Muscle of leg (tissue), 11 donors: Measurements from ENCODE around the gene GPNMB. TPM values are rescaled to one million over a fixed set of nuclear protein-coding genes. Genes with fewer than 3 reads are reported as not detected.
A peak's percentile ranks its signal among the peaks of the same experiment; 100 is the strongest.

ENCODE experiments used
- DNase-seq: peaks from one replicate; pipeline ENCODE4 v3.0.0; 2013
- H3K27ac ChIP-seq: one replicate; pipeline ENCODE4 v1.5.1; 2013; ENCODE audit warnings: mild to moderate bottlenecking, low read length, control low read depth
- H3K27me3 ChIP-seq: one replicate; pipeline ENCODE4 v1.6.1; 2013; ENCODE audit warnings: low read length; ENCODE audit not compliant: control insufficient read depth, insufficient read depth
- H3K36me3 ChIP-seq: one replicate; pipeline ENCODE4 v1.6.1; 2013; ENCODE audit warnings: low read length; ENCODE audit not compliant: control insufficient read depth, insufficient read depth
- H3K4me1 ChIP-seq: one replicate; pipeline ENCODE4 v1.6.1; 2013; ENCODE audit warnings: low read length; ENCODE audit not compliant: control insufficient read depth, insufficient read depth
- H3K4me3 ChIP-seq: one replicate; pipeline ENCODE4 v1.5.1; 2013; ENCODE audit warnings: low read length, control low read depth
- H3K9me3 ChIP-seq: replicated peaks from 2 replicates; pipeline ENCODE4 v1.6.1; 2013; ENCODE audit warnings: low read depth, low read length; ENCODE audit not compliant: control insufficient read depth
- WGBS: methylation state at CpG from one replicate; pipeline ENCODE4 v1.1.5; 2013; ENCODE audit warnings: missing lambda C conversion rate; ENCODE audit not compliant: insufficient coverage; 5-methylcytosine and 5-hydroxymethylcytosine counted together
- polyA plus RNA-seq, 8 donors: library from polyadenylated mRNA; unstranded; fragments of 120-200 nt; gene quantifications; one replicate each; pipeline versions ENCODE4 v1.2.1 to v1.2.3, GENCODE V29; 2013; ENCODE audit warnings: inconsistent platforms in 1 of 8, low replicate concordance in 1 of 8; ENCODE audit not compliant: insufficient read length in 8 of 8, insufficient read depth in 1 of 8
- total RNA-seq: library from RNA; stranded (reverse); fragments of 120-200 nt; gene quantifications from one replicate; pipeline ENCODE4 v1.2.4, GENCODE V29; 2013

Gene GPNMB
- total and polyA plus RNA-seq, 9 donors, result 29.1 to 98.1 (median 50.1) TPM

GRCh38 chr7:23239698-23240097, 6.9 kb upstream of the GPNMB start:
- WGBS, result 57% methylated on average over 3 of the region's 5 CpGs
- no peaks in the 10 kb centered on the region for H3K27me3 ChIP-seq
- H3K4me3 ChIP-seq, result no peak overlapping the region
- no peak overlapping the region for H3K27ac ChIP-seq
- H3K36me3 ChIP-seq, result no peaks in the 10 kb centered on the region
- H3K4me1 ChIP-seq, result peaks cover 10% of the 10 kb centered on the region
- H3K9me3 ChIP-seq, result no peaks in the 10 kb centered on the region
- no peak for DNase-seq

GRCh38 chr7:23242321-23242720, 4.3 kb upstream of the GPNMB start:
- Histone ChIP-seq H3K4me3 (no peak overlapping the region), H3K36me3 (no peaks in the 10 kb centered on the region), H3K27me3 (no peaks in the 10 kb centered on the region), H3K4me1 (peaks cover 19% of the 10 kb centered on the region), H3K9me3 (no peaks in the 10 kb centered on the region), H3K27ac (no peak overlapping the region)
- peak; percentile 11 for DNase-seq
- WGBS, result 56% methylated on average over 1 of the region's 3 CpGs

GRCh38 chr7:23242935-23243334, 3.6 kb upstream of the GPNMB start:
- H3K4me3 ChIP-seq, result no peak overlapping the region
- no peaks in the 10 kb centered on the region for H3K36me3 ChIP-seq
- H3K9me3 ChIP-seq, result no peaks in the 10 kb centered on the region
- no peaks in the 10 kb centered on the region for H3K27me3 ChIP-seq
- DNase-seq, result peak; percentile 39
- 46% methylated on average over 3 of the region's 4 CpGs for WGBS
- H3K27ac ChIP-seq, result peak overlapping the region; percentile 33
- H3K4me1 ChIP-seq, result peaks cover 25% of the 10 kb centered on the region

DNA sequence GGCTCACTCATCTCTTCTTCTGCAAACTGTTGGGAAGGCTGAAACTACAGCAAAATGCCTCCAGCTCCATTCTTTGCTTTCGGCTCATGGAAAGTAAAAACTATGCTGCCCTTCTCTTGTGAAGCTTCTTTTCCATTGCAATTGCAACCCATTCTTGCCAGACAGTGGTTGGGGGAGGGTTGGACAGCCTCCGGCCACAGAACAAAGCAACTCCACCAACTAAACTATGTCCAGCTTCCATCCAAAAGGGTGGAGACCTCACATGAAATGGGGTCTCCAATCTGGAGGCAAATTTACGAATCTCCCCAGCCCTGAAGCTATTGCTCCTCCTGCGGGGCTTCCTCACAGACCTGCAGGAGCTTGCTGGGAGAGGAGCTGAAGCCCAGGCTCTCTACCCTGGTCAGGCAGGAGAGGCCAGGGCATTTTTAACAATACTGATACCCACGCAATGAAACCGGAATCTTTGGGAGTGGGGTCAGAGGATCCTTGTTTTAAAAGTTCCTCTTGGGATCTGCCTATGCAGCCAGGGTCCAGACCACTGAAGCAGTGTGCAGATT, 549 bp downstream of the GPNMB start:
- 51% methylated on average over 3 of the region's 6 CpGs for WGBS
- Histone ChIP-seq H3K4me3 (peak overlapping the region; percentile 50), H3K36me3 (peaks cover 4% of the 10 kb centered on the region), H3K9me3 (peaks cover 8% of the 10 kb centered on the region), H3K27me3 (no peaks in the 10 kb centered on the region), H3K27ac (peak overlapping the region; percentile 85), H3K4me1 (peaks cover 31% of the 10 kb centered on the region)
- DNase-seq, result peak; percentile 70

DNA sequence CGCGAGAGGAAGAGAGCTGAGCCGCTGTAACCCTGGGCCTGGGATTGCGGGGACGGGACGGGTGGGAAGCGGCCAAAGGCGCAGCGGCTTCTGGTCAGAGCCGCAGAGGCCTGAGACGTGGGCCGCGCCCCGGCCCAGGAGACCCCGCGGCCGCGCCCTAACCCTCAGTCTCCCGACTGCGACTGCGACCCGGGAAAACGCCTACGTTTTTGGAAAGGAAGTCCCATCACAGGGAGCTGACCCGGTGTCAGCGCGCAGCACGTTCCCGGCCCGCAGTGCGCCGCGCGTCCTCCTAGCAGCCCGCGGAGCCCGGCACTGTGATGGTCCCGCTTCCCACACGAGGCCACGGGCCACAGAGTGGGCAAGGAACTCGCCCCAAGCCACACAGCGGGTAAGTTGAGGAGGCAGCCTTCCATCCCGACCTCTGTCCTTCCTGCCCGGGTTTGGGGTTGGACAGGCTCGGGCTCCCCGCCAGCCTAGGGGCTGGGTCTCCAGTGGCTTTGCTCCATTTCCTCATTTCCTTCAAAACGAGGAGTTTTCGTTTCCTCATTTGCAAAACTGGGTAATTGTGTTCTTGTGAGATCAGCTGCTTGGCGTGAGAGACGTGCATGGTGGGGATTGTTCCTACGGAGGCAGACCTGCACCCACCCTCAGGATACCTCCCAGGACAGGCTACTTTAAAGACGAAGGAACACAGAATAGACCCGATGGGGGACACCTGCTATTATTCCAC, 1.2 kb downstream of the GPNMB start:
- 3% methylated on average over 48 of the region's 53 CpGs for WGBS
- DNase-seq, result peak; percentile 79

DNA sequence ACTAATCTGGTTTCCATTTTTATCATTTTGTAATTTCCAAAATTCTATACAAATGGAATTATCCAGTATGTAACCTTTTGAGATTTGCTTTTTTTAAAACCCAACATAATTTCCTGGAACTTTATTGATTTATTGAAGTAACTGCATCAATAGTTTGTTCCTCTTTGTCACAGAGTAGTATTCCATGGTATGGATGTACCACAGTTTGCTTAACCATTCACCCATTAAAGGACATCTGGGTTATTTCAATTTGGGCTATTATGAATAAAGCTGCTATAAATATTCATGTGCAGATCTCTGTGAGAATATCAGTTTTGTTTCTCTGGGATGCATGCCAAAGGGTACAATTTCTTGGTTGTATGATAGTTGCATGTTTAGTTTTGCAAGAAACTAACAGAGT, 2.9 kb downstream of the GPNMB start:
- Histone ChIP-seq H3K4me1 (peaks cover 24% of the 10 kb centered on the region), H3K9me3 (peaks cover 8% of the 10 kb centered on the region), H3K4me3 (no peak overlapping the region), H3K36me3 (peaks cover 4% of the 10 kb centered on the region), H3K27ac (no peak overlapping the region), H3K27me3 (no peaks in the 10 kb centered on the region)
- DNase-seq, result no peak

More for the DNA sequence above, 1.2 kb downstream of the GPNMB start:
- no peaks in the 10 kb centered on the region for H3K27me3 ChIP-seq
- peaks cover 28% of the 10 kb centered on the region for H3K4me1 ChIP-seq
- H3K4me3 ChIP-seq, result peak overlapping the region; percentile 50
- peaks cover 4% of the 10 kb centered on the region for H3K36me3 ChIP-seq
- peaks cover 8% of the 10 kb centered on the region for H3K9me3 ChIP-seq
- peak overlapping the region; percentile 85 for H3K27ac ChIP-seq

DNA sequence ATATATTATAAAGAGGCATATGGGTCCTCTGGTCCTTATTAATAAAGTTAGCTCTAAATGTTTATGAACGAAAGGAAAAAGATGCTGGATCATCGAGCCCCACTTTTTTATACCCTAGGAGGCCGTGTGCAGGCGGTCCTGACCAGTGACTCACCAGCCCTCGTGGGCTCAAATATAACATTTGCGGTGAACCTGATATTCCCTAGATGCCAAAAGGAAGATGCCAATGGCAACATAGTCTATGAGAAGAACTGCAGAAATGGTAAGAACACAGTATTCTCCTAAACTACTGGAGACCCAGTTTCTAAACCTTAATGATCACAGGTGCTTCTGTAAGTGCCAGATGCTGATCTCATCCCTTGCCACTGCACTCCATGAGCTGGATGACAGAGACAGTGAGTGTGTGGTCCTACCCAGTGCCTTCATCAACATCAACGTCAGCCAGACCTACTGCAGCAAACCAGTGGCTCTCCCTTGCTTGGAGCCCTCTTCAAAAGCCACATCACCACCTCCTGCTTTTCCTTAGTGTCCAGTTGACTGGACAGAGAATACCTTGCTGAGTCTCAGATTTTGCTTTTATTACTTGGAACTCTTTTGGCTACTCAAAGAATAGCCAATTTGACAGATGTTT, 7.6 kb downstream of the GPNMB start:
- peaks cover 4% of the 10 kb centered on the region for H3K36me3 ChIP-seq
- H3K4me3 ChIP-seq, result no peak overlapping the region
- H3K27ac ChIP-seq, result no peak overlapping the region
- peaks cover 8% of the 10 kb centered on the region for H3K9me3 ChIP-seq
- H3K4me1 ChIP-seq, result no peaks in the 10 kb centered on the region
- 90% methylated on average over 7 of the region's 7 CpGs for WGBS
- H3K27me3 ChIP-seq, result no peaks in the 10 kb centered on the region
- DNase-seq, result no peak

- Histone ChIP-seq H3K9me3 (peaks cover 2% of the 10 kb centered on the region), H3K27ac (no peak overlapping the region), H3K36me3 (no peaks in the 10 kb centered on the region), H3K27me3 (no peaks in the 10 kb centered on the region), H3K4me3 (no peak overlapping the region), H3K4me1 (no peaks in the 10 kb centered on the region)
- DNase-seq, result no peak
- WGBS, result 100% methylated on average over 1 of the region's 7 CpGs
These were observed 10.2 kb downstream of the GPNMB start for GRCh38 chr7:23256731-23257130.

DNA sequence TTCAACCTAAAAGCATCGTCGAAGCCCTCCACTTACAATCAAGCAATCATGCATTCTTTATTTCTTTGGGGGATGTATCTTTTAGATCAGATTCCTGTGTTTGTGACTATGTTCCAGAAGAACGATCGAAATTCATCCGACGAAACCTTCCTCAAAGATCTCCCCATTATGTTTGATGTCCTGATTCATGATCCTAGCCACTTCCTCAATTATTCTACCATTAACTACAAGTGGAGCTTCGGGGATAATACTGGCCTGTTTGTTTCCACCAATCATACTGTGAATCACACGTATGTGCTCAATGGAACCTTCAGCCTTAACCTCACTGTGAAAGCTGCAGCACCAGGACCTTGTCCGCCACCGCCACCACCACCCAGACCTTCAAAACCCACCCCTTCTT, 13.8 kb downstream of the GPNMB start:
- no peaks in the 10 kb centered on the region for H3K4me1 ChIP-seq
- H3K36me3 ChIP-seq, result no peaks in the 10 kb centered on the region

GRCh38 chr7:23261843-23262452, 15.4 kb downstream of the GPNMB start:
- no CpG with 5 or more reads among the region's 7 CpGs for WGBS

More for the DNA sequence above, 13.8 kb downstream of the GPNMB start:
- Histone ChIP-seq H3K27me3 (no peaks in the 10 kb centered on the region), H3K27ac (no peak overlapping the region), H3K9me3 (no peaks in the 10 kb centered on the region), H3K4me3 (no peak overlapping the region)
- WGBS, result 73% methylated on average over 3 of the region's 10 CpGs
- DNase-seq, result no peak

More at GRCh38 chr7:23261843-23262452, 15.4 kb downstream of the GPNMB start:
- Histone ChIP-seq H3K36me3 (peaks cover 6% of the 10 kb centered on the region), H3K27me3 (no peaks in the 10 kb centered on the region), H3K4me3 (no peak overlapping the region), H3K27ac (no peak overlapping the region), H3K9me3 (no peaks in the 10 kb centered on the region), H3K4me1 (no peaks in the 10 kb centered on the region)
- peak; percentile 65 for DNase-seq
